Measurements from ENCODE around the gene ADCY7. TPM values are rescaled to one million over a fixed set of nuclear protein-coding genes. Genes with fewer than 3 reads are reported as not detected.

Gene ADCY7
- total RNA-seq (100 to 1,000 TPM; 201 to 314 (median 278) TPM), total RNA-seq (53.2 to 613 (median 271) reads per million in 29 experiments)
- total RNA-seq (2013), result 150 TPM

GRCh38 chr16:50266337-50267091 is at the start of gene ADCY7:
Gene ADCY7, plus strand, starts transcription at chr16:50266551. Its CDS starts 21,629 bp downstream, at chr16:50288180.
- peak within 1 kb of the TSS; percentile 85 to 95 (median 94) for H3K4me3 Mint-ChIP-seq
- peak within 1 kb of the TSS; percentile 91 to 95 for H3K4me3 ChIP-seq (ENCODE audit: control insufficient read depth in 1 of 2, extremely low read depth in 1 of 2, low read length in 1 of 2)
- peak; percentile 66 to 88 (median 78) for DNase-seq
- POLR2A ChIA-PET, result interaction anchor here in 1 of 2 donors (0.7 kb wide), 1 partner anchor 61 kb away, joined by 3 read pairs; no protein-coding TSS in a partner anchor
- peaks cover 67 to 74% (median 74%) of the 10 kb centered on the region in 3 donors for H3K4me1 Mint-ChIP-seq
- no peaks in the 10 kb centered on the region for H3K27me3 Mint-ChIP-seq
- WGBS (ENCODE audit: insufficient coverage), result 0% methylated on average over 22 of the region's 25 CpGs
- peak; percentile 93 to 94 (median 93) for ATAC-seq (replicated peaks in 1 of 4)
- H3K27ac ChIP-seq (ENCODE audit: low read length), result peak within 1 kb of the TSS; percentile 80
- H3K4me1 ChIP-seq (ENCODE audit: control insufficient read depth in 1 of 2, extremely low read depth in 1 of 2, insufficient read depth in 2 of 2, low read length in 2 of 2), result peaks cover 33 to 64% of the 10 kb centered on the region in 2 experiments
- H3K27me3 ChIP-seq (replicated peaks in 1 of 2; ENCODE audit: control insufficient read depth in 2 of 2, extremely low read depth in 1 of 2, insufficient read depth in 2 of 2, low read length in 1 of 2), result no peaks in the 10 kb centered on the region
- H3K36me3 Mint-ChIP-seq, result peaks cover 16% of the 10 kb centered on the region
- H3K36me3 ChIP-seq (ENCODE audit: control insufficient read depth in 2 of 2, extremely low read depth in 1 of 2, insufficient read depth in 1 of 2, low read length in 1 of 2), result peaks cover 3 to 11% of the 10 kb centered on the region in 2 donors
- no peaks in the 10 kb centered on the region for H3K9me3 ChIP-seq
- no peaks in the 10 kb centered on the region for H3K9me3 Mint-ChIP-seq
- H3K27ac Mint-ChIP-seq, result peak within 1 kb of the TSS; percentile 98 to 99
- CTCF ChIA-PET, result interaction anchor here (0.8 to 1.3 kb wide), 3 partner anchors 8 to 14 kb away, joined by 3 to 10 read pairs (median 4); no protein-coding TSS in a partner anchor

GRCh38 chr16:50219402-50219975 is 46.9 kb upstream of the ADCY7 start:
- peaks cover 0 to 7% of the 10 kb centered on the region in 2 experiments for H3K4me1 ChIP-seq (ENCODE audit: control insufficient read depth in 1 of 2, extremely low read depth in 1 of 2, insufficient read depth in 2 of 2, low read length in 2 of 2)
- Mint-ChIP-seq H3K9me3 (no peaks in the 10 kb centered on the region), H3K27ac (no peak overlapping the region), H3K4me3 (no peak overlapping the region), H3K36me3 (peaks cover 29% of the 10 kb centered on the region), H3K27me3 (no peaks in the 10 kb centered on the region), H3K4me1 (peaks cover 0 to 8% (median 6%) of the 10 kb centered on the region in 3 donors)
- no peaks in the 10 kb centered on the region for H3K27me3 ChIP-seq (replicated peaks in 1 of 2; ENCODE audit: control insufficient read depth in 2 of 2, extremely low read depth in 1 of 2, insufficient read depth in 2 of 2, low read length in 1 of 2)
- H3K4me3 ChIP-seq (ENCODE audit: control insufficient read depth in 1 of 2, extremely low read depth in 1 of 2, low read length in 1 of 2), result no peak overlapping the region
- 97% methylated on average over 3 of the region's 4 CpGs for WGBS (ENCODE audit: insufficient coverage)
- no peaks in the 10 kb centered on the region for H3K9me3 ChIP-seq
- H3K36me3 ChIP-seq (ENCODE audit: control insufficient read depth in 2 of 2, extremely low read depth in 1 of 2, insufficient read depth in 1 of 2, low read length in 1 of 2), result peaks cover 11 to 65% of the 10 kb centered on the region in 2 donors
- CTCF ChIA-PET, result no interaction called here
- POLR2A ChIA-PET, result no interaction called here
- H3K27ac ChIP-seq (ENCODE audit: low read length), result no peak overlapping the region
- DNase-seq, result no peak
- ATAC-seq (replicated peaks in 1 of 4), result no peak

- 100% methylated on average over 1 of the region's 3 CpGs for WGBS (ENCODE audit: insufficient coverage)
- Mint-ChIP-seq H3K36me3 (peaks cover 44% of the 10 kb centered on the region), H3K9me3 (no peaks in the 10 kb centered on the region), H3K27ac (no peak overlapping the region), H3K27me3 (no peaks in the 10 kb centered on the region), H3K4me3 (no peak overlapping the region), H3K4me1 (no peaks in the 10 kb centered on the region)
- Histone ChIP-seq H3K27me3 (replicated peaks in 1 of 2; ENCODE audit: control insufficient read depth in 2 of 2, extremely low read depth in 1 of 2, insufficient read depth in 2 of 2, low read length in 1 of 2) (no peaks in the 10 kb centered on the region), H3K27ac (ENCODE audit: low read length) (no peak overlapping the region), H3K4me3 (ENCODE audit: control insufficient read depth in 1 of 2, extremely low read depth in 1 of 2, low read length in 1 of 2) (no peak overlapping the region), H3K9me3 (no peaks in the 10 kb centered on the region), H3K36me3 (ENCODE audit: control insufficient read depth in 2 of 2, extremely low read depth in 1 of 2, insufficient read depth in 1 of 2, low read length in 1 of 2) (peaks cover 3 to 75% of the 10 kb centered on the region in 2 donors), H3K4me1 (ENCODE audit: control insufficient read depth in 1 of 2, extremely low read depth in 1 of 2, insufficient read depth in 2 of 2, low read length in 2 of 2) (no peaks in the 10 kb centered on the region)
- DNase-seq (no peak), ATAC-seq (replicated peaks in 1 of 4) (no peak)
- POLR2A ChIA-PET, result no interaction called here
- CTCF ChIA-PET, result no interaction called here
These were observed 42.1 kb upstream of the ADCY7 start for GRCh38 chr16:50224286-50224685.

- H3K27me3 ChIP-seq (replicated peaks in 1 of 2; ENCODE audit: control insufficient read depth in 2 of 2, extremely low read depth in 1 of 2, insufficient read depth in 2 of 2, low read length in 1 of 2), result no peaks in the 10 kb centered on the region
- no peaks in the 10 kb centered on the region for H3K4me1 ChIP-seq (ENCODE audit: control insufficient read depth in 1 of 2, extremely low read depth in 1 of 2, insufficient read depth in 2 of 2, low read length in 2 of 2)
- no peak overlapping the region for H3K4me3 Mint-ChIP-seq
- WGBS (ENCODE audit: insufficient coverage), result no CpG with 5 or more reads among the region's 3 CpGs
- ATAC-seq (replicated peaks in 1 of 4) (no peak), DNase-seq (no peak)
- H3K4me1 Mint-ChIP-seq, result no peaks in the 10 kb centered on the region
- H3K27me3 Mint-ChIP-seq, result no peaks in the 10 kb centered on the region
- no peaks in the 10 kb centered on the region for H3K9me3 ChIP-seq
- no peak overlapping the region for H3K27ac Mint-ChIP-seq
- ChIA-PET POLR2A (no interaction called here), CTCF (no interaction called here)
- H3K36me3 ChIP-seq (ENCODE audit: control insufficient read depth in 2 of 2, extremely low read depth in 1 of 2, insufficient read depth in 1 of 2, low read length in 1 of 2), result peaks cover 3 to 68% of the 10 kb centered on the region in 2 donors
- no peaks in the 10 kb centered on the region for H3K9me3 Mint-ChIP-seq
- no peak overlapping the region for H3K4me3 ChIP-seq (ENCODE audit: control insufficient read depth in 1 of 2, extremely low read depth in 1 of 2, low read length in 1 of 2)
- H3K36me3 Mint-ChIP-seq, result peaks cover 48% of the 10 kb centered on the region
- H3K27ac ChIP-seq (ENCODE audit: low read length), result no peak overlapping the region
These were observed 39.2 kb upstream of the ADCY7 start for GRCh38 chr16:50227120-50227519.

- no peak for DNase-seq
- no peaks in the 10 kb centered on the region for H3K27me3 ChIP-seq (replicated peaks in 1 of 2; ENCODE audit: control insufficient read depth in 2 of 2, extremely low read depth in 1 of 2, insufficient read depth in 2 of 2, low read length in 1 of 2)
- Mint-ChIP-seq H3K27ac (no peak overlapping the region), H3K4me3 (no peak overlapping the region), H3K4me1 (no peaks in the 10 kb centered on the region), H3K9me3 (no peaks in the 10 kb centered on the region), H3K27me3 (no peaks in the 10 kb centered on the region), H3K36me3 (peaks cover 48% of the 10 kb centered on the region)
- CTCF ChIA-PET, result no interaction called here
- H3K4me3 ChIP-seq (ENCODE audit: control insufficient read depth in 1 of 2, extremely low read depth in 1 of 2, low read length in 1 of 2), result no peak overlapping the region
- no peaks in the 10 kb centered on the region for H3K9me3 ChIP-seq
- POLR2A ChIA-PET, result no interaction called here
- no peak overlapping the region for H3K27ac ChIP-seq (ENCODE audit: low read length)
- peaks cover under 1 to 62% of the 10 kb centered on the region in 2 donors for H3K36me3 ChIP-seq (ENCODE audit: control insufficient read depth in 2 of 2, extremely low read depth in 1 of 2, insufficient read depth in 1 of 2, low read length in 1 of 2)
- no peaks in the 10 kb centered on the region for H3K4me1 ChIP-seq (ENCODE audit: control insufficient read depth in 1 of 2, extremely low read depth in 1 of 2, insufficient read depth in 2 of 2, low read length in 2 of 2)
- no peak for ATAC-seq (replicated peaks in 1 of 4)
- no CpG with 5 or more reads among the region's 8 CpGs for WGBS (ENCODE audit: insufficient coverage)
These were observed 38.7 kb upstream of the ADCY7 start for GRCh38 chr16:50227665-50228064.

- H3K9me3 Mint-ChIP-seq, result no peaks in the 10 kb centered on the region
- H3K4me3 Mint-ChIP-seq, result no peak overlapping the region
- Histone ChIP-seq H3K27me3 (replicated peaks in 1 of 2; ENCODE audit: control insufficient read depth in 2 of 2, extremely low read depth in 1 of 2, insufficient read depth in 2 of 2, low read length in 1 of 2) (no peaks in the 10 kb centered on the region), H3K9me3 (no peaks in the 10 kb centered on the region), H3K4me1 (ENCODE audit: control insufficient read depth in 1 of 2, extremely low read depth in 1 of 2, insufficient read depth in 2 of 2, low read length in 2 of 2) (no peaks in the 10 kb centered on the region), H3K4me3 (ENCODE audit: control insufficient read depth in 1 of 2, extremely low read depth in 1 of 2, low read length in 1 of 2) (no peak overlapping the region), H3K36me3 (ENCODE audit: control insufficient read depth in 2 of 2, extremely low read depth in 1 of 2, insufficient read depth in 1 of 2, low read length in 1 of 2) (peaks cover 0 to 56% of the 10 kb centered on the region in 2 donors), H3K27ac (ENCODE audit: low read length) (no peak overlapping the region)
- peaks cover 43% of the 10 kb centered on the region for H3K36me3 Mint-ChIP-seq
- H3K27me3 Mint-ChIP-seq, result no peaks in the 10 kb centered on the region
- no peak for ATAC-seq (replicated peaks in 1 of 4)
- H3K4me1 Mint-ChIP-seq, result no peaks in the 10 kb centered on the region
- DNase-seq, result no peak
- ChIA-PET POLR2A (interaction anchor here in 1 of 2 donors (0.6 kb wide), 1 partner anchor 27 kb away, joined by 3 read pairs; no protein-coding TSS in a partner anchor), CTCF (no interaction called here)
- no peak overlapping the region for H3K27ac Mint-ChIP-seq
- 89% methylated on average over 1 of the region's 5 CpGs for WGBS (ENCODE audit: insufficient coverage)
These were observed 37.9 kb upstream of the ADCY7 start for GRCh38 chr16:50228364-50228868.

Measured in T-cell (primary cell).